KG1 (cell line): ENCODE measurements around the gene TRIM69.

Source experiments
- DNase-seq: peaks from one replicate; lab custom pipeline; 2025; lab: John Stamatoyannopoulos, UW

TRIM69 gene

DNA sequence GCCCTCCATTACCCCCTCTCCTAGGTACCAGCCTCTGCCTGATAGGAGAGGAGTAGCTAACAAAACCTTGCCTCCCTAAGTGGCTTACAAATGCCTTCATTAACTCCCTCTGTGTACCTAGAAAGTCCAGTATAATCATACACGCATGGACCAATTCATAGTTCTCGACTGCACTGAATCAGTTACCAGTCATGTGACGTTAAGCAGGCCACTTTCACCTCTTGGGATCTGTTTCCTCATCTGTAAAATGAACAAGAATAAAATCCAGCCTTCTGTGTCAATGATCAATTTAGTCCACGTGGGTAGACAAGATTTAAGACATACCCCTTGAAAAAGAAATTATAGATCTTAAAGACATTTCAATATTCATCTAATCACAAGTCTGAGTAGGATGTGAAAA lies 72.2 kb downstream of the TRIM69 start:
- DNase-seq: no peak

DNA sequence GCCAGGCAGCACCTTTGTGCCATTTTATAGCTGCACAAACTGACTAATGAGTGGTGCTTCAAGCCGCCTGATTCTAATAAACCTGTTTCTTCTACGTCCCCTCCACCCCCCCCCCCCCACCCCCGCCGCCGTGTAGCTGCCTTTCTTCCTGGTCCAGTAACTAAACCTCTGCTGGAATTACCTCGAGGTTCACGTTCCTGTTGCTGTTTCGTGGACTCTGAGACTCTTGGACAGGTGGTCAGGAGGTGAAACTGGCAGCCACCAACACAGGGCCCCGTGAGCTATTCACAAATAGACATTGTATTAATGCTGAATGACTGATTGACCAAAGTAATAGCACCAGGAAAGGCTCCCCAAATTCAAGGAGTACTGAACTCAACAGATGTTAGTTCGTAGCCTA lies 73.9 kb downstream of the TRIM69 start:
- DNase-seq: no peak

DNA sequence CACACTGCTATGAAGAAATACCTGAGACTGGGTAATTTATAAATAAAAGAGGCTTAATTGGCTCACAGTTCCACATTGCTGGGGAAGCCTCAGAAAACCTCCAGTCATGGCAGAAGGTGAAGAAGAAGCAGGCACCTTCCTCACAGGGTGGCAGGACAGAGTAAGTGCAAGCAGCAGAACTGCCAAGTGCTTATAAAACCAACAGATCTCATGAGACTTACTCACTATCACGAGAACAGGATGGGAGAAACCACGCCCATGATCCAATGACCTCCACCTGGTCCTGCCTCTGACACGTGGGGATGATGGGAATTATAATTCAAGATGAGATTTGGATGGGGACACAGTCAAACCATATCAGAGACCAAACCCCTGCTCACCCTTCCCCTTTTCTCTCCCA lies 75.0 kb downstream of the TRIM69 start:
- no peak for DNase-seq

- DNase-seq: no peak
Measured at GRCh38 chr15:44812029-44812517, 75.7 kb downstream of the TRIM69 start.

DNA sequence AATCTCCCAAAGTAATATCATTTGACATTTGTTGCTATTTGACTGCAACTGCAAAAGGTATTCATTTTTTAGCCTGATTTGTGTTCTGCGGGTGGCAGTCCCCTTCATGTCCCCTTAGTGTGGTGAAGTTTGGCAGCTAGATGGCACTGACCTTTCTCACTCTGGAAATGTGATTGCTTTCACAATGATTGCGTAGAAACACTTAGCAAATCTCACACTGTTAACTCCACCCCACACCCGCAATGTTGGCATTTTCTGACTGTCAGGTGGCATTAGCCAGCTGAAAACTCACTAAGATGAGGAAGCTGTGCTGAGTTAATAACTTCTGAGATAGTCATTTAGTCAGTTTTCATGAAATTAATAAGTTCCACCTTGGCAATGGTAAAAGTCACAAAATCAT lies 76.9 kb downstream of the TRIM69 start:
- no peak for DNase-seq
